ENCODE data around the gene IL17RE. TPM values are rescaled to one million over a fixed set of nuclear protein-coding genes. Genes with fewer than 3 reads are reported as not detected.

Gene IL17RE
- total and polyA plus RNA-seq, 2 of the 13 experiments (the other 11 are each of a cell fraction or from before 2014, with no cell fraction given): 14.5 to 24.1 TPM

- TF ChIP-seq NR2F2 (IDR thresholded peaks at IDR 0.05; ENCODE audit: borderline replicate concordance, low read depth): no peak
- no peak for TF ChIP-seq MAFG (CRISPR knock-in tag; IDR thresholded peaks at IDR 0.05)
- no peak for TF ChIP-seq TIGD3 (CRISPR knock-in tag; IDR thresholded peaks at IDR 0.05; ENCODE audit: borderline replicate concordance)
- TF ChIP-seq ZNF180 (CRISPR knock-in tag; IDR thresholded peaks at IDR 0.05; ENCODE audit: borderline replicate concordance, low read depth): peak; percentile 72; the same call in 1 of the 2 replicates
- no peak for TF ChIP-seq GABPA (IDR thresholded peaks at IDR 0.05; ENCODE audit: low read depth, low read length)
- TF ChIP-seq GABPA (CRISPR knock-in tag; IDR thresholded peaks at IDR 0.05; ENCODE audit: low read depth): no peak
- peak; percentile 18; the same call in 1 of the 2 replicates for TF ChIP-seq KAT7 (CRISPR knock-in tag; IDR thresholded peaks at IDR 0.05; ENCODE audit: borderline replicate concordance)
- TF ChIP-seq MBNL3 (CRISPR knock-in tag; conservative IDR thresholded peaks at IDR 0.05): no peak
- TF ChIP-seq RELA (CRISPR knock-in tag; IDR thresholded peaks at IDR 0.05): no peak
- TF ChIP-seq CREM (IDR thresholded peaks at IDR 0.05): no peak
- TF ChIP-seq CREM (CRISPR knock-in tag; IDR thresholded peaks at IDR 0.05): no peak
- TF ChIP-seq ZNF264 (CRISPR knock-in tag; IDR thresholded peaks at IDR 0.05): peak; percentile 51; the same call in 1 of the 2 replicates
- TF ChIP-seq, protein P1, sequence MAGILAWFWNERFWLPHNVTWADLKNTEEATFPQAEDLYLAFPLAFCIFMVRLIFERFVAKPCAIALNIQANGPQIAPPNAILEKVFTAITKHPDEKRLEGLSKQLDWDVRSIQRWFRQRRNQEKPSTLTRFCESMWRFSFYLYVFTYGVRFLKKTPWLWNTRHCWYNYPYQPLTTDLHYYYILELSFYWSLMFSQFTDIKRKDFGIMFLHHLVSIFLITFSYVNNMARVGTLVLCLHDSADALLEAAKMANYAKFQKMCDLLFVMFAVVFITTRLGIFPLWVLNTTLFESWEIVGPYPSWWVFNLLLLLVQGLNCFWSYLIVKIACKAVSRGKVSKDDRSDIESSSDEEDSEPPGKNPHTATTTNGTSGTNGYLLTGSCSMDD (CRISPR knock-in tag; IDR thresholded peaks at IDR 0.05): 0 out of 2 replicates have a peak, but pooled peaks have one; percentile 74
- TF ChIP-seq NBN (conservative IDR thresholded peaks at IDR 0.05): no peak
- TF ChIP-seq, protein P2, sequence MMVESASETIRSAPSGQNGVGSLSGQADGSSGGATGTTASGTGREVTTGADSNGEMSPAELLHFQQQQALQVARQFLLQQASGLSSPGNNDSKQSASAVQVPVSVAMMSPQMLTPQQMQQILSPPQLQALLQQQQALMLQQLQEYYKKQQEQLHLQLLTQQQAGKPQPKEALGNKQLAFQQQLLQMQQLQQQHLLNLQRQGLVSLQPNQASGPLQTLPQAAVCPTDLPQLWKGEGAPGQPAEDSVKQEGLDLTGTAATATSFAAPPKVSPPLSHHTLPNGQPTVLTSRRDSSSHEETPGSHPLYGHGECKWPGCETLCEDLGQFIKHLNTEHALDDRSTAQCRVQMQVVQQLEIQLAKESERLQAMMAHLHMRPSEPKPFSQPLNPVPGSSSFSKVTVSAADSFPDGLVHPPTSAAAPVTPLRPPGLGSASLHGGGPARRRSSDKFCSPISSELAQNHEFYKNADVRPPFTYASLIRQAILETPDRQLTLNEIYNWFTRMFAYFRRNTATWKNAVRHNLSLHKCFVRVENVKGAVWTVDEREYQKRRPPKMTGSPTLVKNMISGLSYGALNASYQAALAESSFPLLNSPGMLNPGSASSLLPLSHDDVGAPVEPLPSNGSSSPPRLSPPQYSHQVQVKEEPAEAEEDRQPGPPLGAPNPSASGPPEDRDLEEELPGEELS (CRISPR knock-in tag; IDR thresholded peaks at IDR 0.05): peak; percentile 68
- TF ChIP-seq PRMT3 (CRISPR knock-in tag; IDR thresholded peaks at IDR 0.05; ENCODE audit: borderline replicate concordance, low read depth): peak; percentile 65; the same call in 1 of the 2 replicates
- no peak for TF ChIP-seq ZNF496 (CRISPR knock-in tag; IDR thresholded peaks at IDR 0.05; ENCODE audit: insufficient replicate concordance)
- TF ChIP-seq TRIM24 (CRISPR knock-in tag; IDR thresholded peaks at IDR 0.05): no peak
- TF ChIP-seq FLYWCH1 (CRISPR knock-in tag; IDR thresholded peaks at IDR 0.05): no peak
- no peak for TF ChIP-seq ZNF225 (CRISPR knock-in tag; IDR thresholded peaks at IDR 0.05)
- no peak for TF ChIP-seq PHB2 (IDR thresholded peaks at IDR 0.05; ENCODE audit: partially characterized antibody)
- no peak for TF ChIP-seq ZNF367 (CRISPR knock-in tag; IDR thresholded peaks at IDR 0.05; ENCODE audit: borderline replicate concordance)
- TF ChIP-seq SAP130 (CRISPR knock-in tag; IDR thresholded peaks at IDR 0.05; ENCODE audit: low read depth): peak; percentile 97
- peak; percentile 86 for TF ChIP-seq NFKB2 (CRISPR knock-in tag; IDR thresholded peaks at IDR 0.05; ENCODE audit: borderline replicate concordance)
- no peak for TF ChIP-seq ATF6 (CRISPR knock-in tag; conservative IDR thresholded peaks at IDR 0.05)
These were observed 44.7 kb downstream of the IL17RE start (continued) for GRCh38 chr3:9947025-9947995.

All from HepG2 (cell line).